Activated CD4-positive, alpha-beta T cell treated with anti-CD3 and anti-CD28 coated beads, Interleukin-10, Interleukin-2, amounts not matched to agents 100 ng/mL and 50 ng/mL, durations not matched to agents 16 hours and 8 hours (primary cell): ENCODE measurements around the gene PRKN.

Source experiments
- DNase-seq: peaks from one replicate; pipeline ENCODE4 v3.0.0-alpha.2; 2020

PRKN gene

GRCh38 chr6:161744211-161745067 lies 983.1 kb downstream of the PRKN start:
- no peak for DNase-seq

- DNase-seq, result no peak
Observed at GRCh38 chr6:161743509-161744178, 983.9 kb downstream of the PRKN start.

GRCh38 chr6:161740486-161740885 lies 987.1 kb downstream of the PRKN start:
- peak; percentile 2 for DNase-seq

GRCh38 chr6:161736781-161737292 lies 990.7 kb downstream of the PRKN start:
- DNase-seq, result no peak

- no peak for DNase-seq
Observed at GRCh38 chr6:161736326-161736725, 991.2 kb downstream of the PRKN start.

- DNase-seq, result no peak
Observed at GRCh38 chr6:161732594-161732993, 995.0 kb downstream of the PRKN start.

GRCh38 chr6:161727083-161727833 lies 1000.3 kb downstream of the PRKN start:
- DNase-seq, result no peak

- no peak for DNase-seq
Observed at GRCh38 chr6:161722394-161722793, 1005.2 kb downstream of the PRKN start.

GRCh38 chr6:161721511-161721910 lies 1006.1 kb downstream of the PRKN start:
- DNase-seq, result no peak

- no peak for DNase-seq
Observed at GRCh38 chr6:161716176-161716575, 1011.4 kb downstream of the PRKN start.

- DNase-seq, result no peak
Observed at GRCh38 chr6:161711938-161712337, 1015.6 kb downstream of the PRKN start.

GRCh38 chr6:161711515-161711914 lies 1016.1 kb downstream of the PRKN start:
- DNase-seq, result no peak

- DNase-seq, result no peak
Observed at GRCh38 chr6:161710698-161711097, 1016.9 kb downstream of the PRKN start.

GRCh38 chr6:161701056-161701455 lies 1026.5 kb downstream of the PRKN start:
- no peak for DNase-seq

- DNase-seq, result no peak
Observed at GRCh38 chr6:161696801-161697200, 1030.8 kb downstream of the PRKN start.

- DNase-seq, result peak; percentile 33
Observed at GRCh38 chr6:161694995-161695394, 1032.6 kb downstream of the PRKN start.

GRCh38 chr6:161686655-161687054 lies 1040.9 kb downstream of the PRKN start:
- DNase-seq, result no peak

- DNase-seq, result no peak
Observed at GRCh38 chr6:161684731-161685475, 1042.7 kb downstream of the PRKN start.

GRCh38 chr6:161683400-161683799 lies 1044.2 kb downstream of the PRKN start:
- no peak for DNase-seq

GRCh38 chr6:161682982-161683381 lies 1044.6 kb downstream of the PRKN start:
- no peak for DNase-seq

GRCh38 chr6:161679980-161680538 lies 1047.5 kb downstream of the PRKN start:
- no peak for DNase-seq

GRCh38 chr6:161677188-161677587 lies 1050.4 kb downstream of the PRKN start:
- no peak for DNase-seq
